ENCODE results near the gene SLU7. TPM values are rescaled to one million over a fixed set of nuclear protein-coding genes. Genes with fewer than 3 reads are reported as not detected.

SLU7 gene
- total RNA-seq, 1 experiment from 2014 or later, result 75.3 TPM

DNA sequence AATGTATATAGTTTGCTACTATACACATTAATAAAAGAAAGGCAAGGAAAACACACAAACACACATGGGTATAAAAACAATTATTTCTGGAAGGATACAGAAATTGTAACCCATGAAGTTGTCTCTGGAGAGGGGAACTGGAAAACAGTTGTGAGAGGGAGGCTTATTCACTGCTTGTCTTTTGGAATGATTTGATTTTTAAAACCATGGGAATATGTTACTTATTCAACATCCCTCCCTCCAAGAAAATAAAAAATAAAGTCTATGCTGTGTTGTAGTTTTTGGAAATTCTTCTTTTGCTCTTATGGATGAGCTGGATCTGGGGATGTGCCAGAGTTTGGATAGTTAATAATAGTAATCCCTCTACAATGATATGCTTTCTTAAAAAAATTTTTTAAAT lies 42.5 kb downstream of the SLU7 start:
- Histone ChIP-seq H3K4me3 (no peak overlapping the region), H3F3A (ENCODE audit: insufficient read depth, low read depth) (no peaks in the 10 kb centered on the region), H3K9me3 (ENCODE audit: insufficient read depth, low read depth) (no peaks in the 10 kb centered on the region), H3K79me2 (ENCODE audit: low read depth) (no peaks in the 10 kb centered on the region), H3K4me2 (no peak overlapping the region), H3K36me3 (ENCODE audit: low read depth) (no peaks in the 10 kb centered on the region), H3K4me1 (replicated peaks; ENCODE audit: insufficient read depth) (no peaks in the 10 kb centered on the region), H3K27me3 (ENCODE audit: insufficient read depth, low read depth) (peaks cover 42% of the 10 kb centered on the region), H3K9me2 (ENCODE audit: insufficient read depth) (no peaks in the 10 kb centered on the region), H4K20me1 (ENCODE audit: insufficient read depth) (no peaks in the 10 kb centered on the region), H3K27ac (no peak overlapping the region), H2AFZ (no peak overlapping the region)
- no TSS peak for BruUV-seq (replicated peaks)
- POLR2A ChIA-PET (ENCODE audit: unreplicated experiment), result no interaction called here
- DNase-seq, result no peak
- CTCF ChIA-PET, result interaction anchor here (0.8 kb wide), 1 partner anchor 15 kb away, joined by 3 read pairs; no protein-coding TSS in a partner anchor
- TF ChIP-seq EZH2 (IDR thresholded peaks at IDR 0.05; ENCODE audit: low read depth), result no peak
- TF ChIP-seq, protein P1, sequence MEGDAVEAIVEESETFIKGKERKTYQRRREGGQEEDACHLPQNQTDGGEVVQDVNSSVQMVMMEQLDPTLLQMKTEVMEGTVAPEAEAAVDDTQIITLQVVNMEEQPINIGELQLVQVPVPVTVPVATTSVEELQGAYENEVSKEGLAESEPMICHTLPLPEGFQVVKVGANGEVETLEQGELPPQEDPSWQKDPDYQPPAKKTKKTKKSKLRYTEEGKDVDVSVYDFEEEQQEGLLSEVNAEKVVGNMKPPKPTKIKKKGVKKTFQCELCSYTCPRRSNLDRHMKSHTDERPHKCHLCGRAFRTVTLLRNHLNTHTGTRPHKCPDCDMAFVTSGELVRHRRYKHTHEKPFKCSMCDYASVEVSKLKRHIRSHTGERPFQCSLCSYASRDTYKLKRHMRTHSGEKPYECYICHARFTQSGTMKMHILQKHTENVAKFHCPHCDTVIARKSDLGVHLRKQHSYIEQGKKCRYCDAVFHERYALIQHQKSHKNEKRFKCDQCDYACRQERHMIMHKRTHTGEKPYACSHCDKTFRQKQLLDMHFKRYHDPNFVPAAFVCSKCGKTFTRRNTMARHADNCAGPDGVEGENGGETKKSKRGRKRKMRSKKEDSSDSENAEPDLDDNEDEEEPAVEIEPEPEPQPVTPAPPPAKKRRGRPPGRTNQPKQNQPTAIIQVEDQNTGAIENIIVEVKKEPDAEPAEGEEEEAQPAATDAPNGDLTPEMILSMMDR (conservative IDR thresholded peaks at IDR 0.05), result no peak
- intact Hi-C loops (cut with micrococcal nuclease; ENCODE audit: unreplicated experiment), result no loop called here

DNA sequence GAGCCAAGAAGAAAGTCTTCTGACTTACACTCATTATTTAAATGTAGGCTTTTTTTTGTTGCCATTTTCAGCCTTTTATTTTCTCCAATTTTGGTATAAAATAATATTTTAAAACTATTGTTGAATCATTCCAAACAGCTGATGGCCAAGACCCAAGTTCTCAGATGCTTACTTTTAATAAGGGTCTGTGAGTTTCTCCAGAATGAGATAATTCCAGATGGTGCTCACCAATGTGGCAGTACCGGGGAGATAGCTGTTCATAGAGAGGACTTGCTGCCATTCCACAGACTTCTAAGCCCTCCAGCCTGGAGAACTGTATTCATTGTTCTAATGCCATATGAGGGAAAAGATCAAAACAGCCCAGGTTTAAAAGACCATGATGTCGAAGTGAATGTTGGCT lies 43.2 kb downstream of the SLU7 start:
- H3F3A ChIP-seq (ENCODE audit: insufficient read depth, low read depth), result no peaks in the 10 kb centered on the region
- POLR2A ChIA-PET (ENCODE audit: unreplicated experiment), result no interaction called here
- TF ChIP-seq EZH2 (IDR thresholded peaks at IDR 0.05; ENCODE audit: low read depth), result no peak
- TF ChIP-seq, protein P1 (conservative IDR thresholded peaks at IDR 0.05), result no peak
- intact Hi-C loops (cut with micrococcal nuclease; ENCODE audit: unreplicated experiment), result no loop called here
- H3K9me2 ChIP-seq (ENCODE audit: insufficient read depth), result no peaks in the 10 kb centered on the region
- BruUV-seq (replicated peaks), result no TSS peak
- peaks cover 3% of the 10 kb centered on the region; the same call in 1 of the 2 replicates for H4K20me1 ChIP-seq (ENCODE audit: insufficient read depth)
- CTCF ChIA-PET, result no interaction called here
- no peak overlapping the region for H3K4me2 ChIP-seq
- peaks cover 49% of the 10 kb centered on the region for H3K27me3 ChIP-seq (ENCODE audit: insufficient read depth, low read depth)
- H3K4me3 ChIP-seq, result no peak overlapping the region
- H3K4me1 ChIP-seq (replicated peaks; ENCODE audit: insufficient read depth), result no peaks in the 10 kb centered on the region
- H2AFZ ChIP-seq, result no peak overlapping the region
- no peaks in the 10 kb centered on the region for H3K9me3 ChIP-seq (ENCODE audit: insufficient read depth, low read depth)
- no peaks in the 10 kb centered on the region for H3K36me3 ChIP-seq (ENCODE audit: low read depth)
- no peak for DNase-seq
- no peaks in the 10 kb centered on the region for H3K79me2 ChIP-seq (ENCODE audit: low read depth)
- no peak overlapping the region for H3K27ac ChIP-seq

GRCh38 chr5:160375166-160375565 lies 43.7 kb downstream of the SLU7 start:
- BruUV-seq (replicated peaks), result no TSS peak
- H3K27ac ChIP-seq, result no peak overlapping the region
- H3K4me1 ChIP-seq (replicated peaks; ENCODE audit: insufficient read depth), result 0 out of 2 replicates have a peak, but pooled peaks cover 1% of the 10 kb centered on the region
- DNase-seq, result no peak
- no peaks in the 10 kb centered on the region for H3K79me2 ChIP-seq (ENCODE audit: low read depth)
- ChIA-PET POLR2A (ENCODE audit: unreplicated experiment) (no interaction called here), CTCF (no interaction called here)
- H2AFZ ChIP-seq, result no peak overlapping the region
- no peaks in the 10 kb centered on the region for H3K9me2 ChIP-seq (ENCODE audit: insufficient read depth)
- H3K27me3 ChIP-seq (ENCODE audit: insufficient read depth, low read depth), result peaks cover 55% of the 10 kb centered on the region
- intact Hi-C loops (cut with micrococcal nuclease; ENCODE audit: unreplicated experiment), result no loop called here
- TF ChIP-seq, protein P1 (conservative IDR thresholded peaks at IDR 0.05), result no peak
- TF ChIP-seq EZH2 (IDR thresholded peaks at IDR 0.05; ENCODE audit: low read depth), result no peak
- H3K36me3 ChIP-seq (ENCODE audit: low read depth), result no peaks in the 10 kb centered on the region
- no peaks in the 10 kb centered on the region for H3F3A ChIP-seq (ENCODE audit: insufficient read depth, low read depth)
- peaks cover 3% of the 10 kb centered on the region; the same call in 1 of the 2 replicates for H4K20me1 ChIP-seq (ENCODE audit: insufficient read depth)
- H3K4me3 ChIP-seq, result no peak overlapping the region
- H3K4me2 ChIP-seq, result no peak overlapping the region
- no peaks in the 10 kb centered on the region for H3K9me3 ChIP-seq (ENCODE audit: insufficient read depth, low read depth)

Data from PC-9 (cell line).